Measurements from ENCODE around the gene C16orf46. TPM values are rescaled to one million over a fixed set of nuclear protein-coding genes. Genes with fewer than 3 reads are reported as not detected.
A peak's percentile ranks its signal among the peaks of the same experiment; 100 is the strongest.

The C16orf46 gene
- total and polyA plus RNA-seq, 2 of the 13 experiments (the other 11 are each of a cell fraction or from before 2014, with no cell fraction given): 0.38 to 0.55 TPM

DNA sequence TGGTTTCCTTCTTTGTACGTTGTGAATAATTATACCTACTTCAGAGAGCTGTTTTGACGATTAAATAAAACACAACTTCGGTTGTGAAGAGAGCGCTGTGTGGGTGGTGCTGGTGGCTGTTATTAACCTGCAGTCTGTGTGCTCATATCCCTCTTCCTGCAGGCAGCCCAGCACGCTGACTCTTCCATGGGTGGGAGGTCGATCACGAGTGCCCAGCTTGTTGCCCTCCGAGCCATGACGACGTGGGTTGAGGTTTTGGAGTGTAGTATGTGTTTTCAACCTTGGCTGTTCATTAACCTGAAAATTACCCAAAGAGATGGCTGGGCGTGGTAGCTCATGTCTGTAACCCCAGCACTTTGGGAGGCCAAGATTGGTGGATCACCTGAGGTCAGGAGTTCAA lies 30.5 kb upstream of the C16orf46 start (continued):
- TF ChIP-seq ZNF775 (CRISPR knock-in tag; IDR thresholded peaks at IDR 0.05; ENCODE audit: borderline replicate concordance): no peak
- TF ChIP-seq ZNF605 (CRISPR knock-in tag; IDR thresholded peaks at IDR 0.05): 0 out of 2 replicates have a peak, but pooled peaks have one; percentile 31
- TF ChIP-seq PAX8 (CRISPR knock-in tag; IDR thresholded peaks at IDR 0.05; ENCODE audit: borderline replicate concordance): no peak

DNA sequence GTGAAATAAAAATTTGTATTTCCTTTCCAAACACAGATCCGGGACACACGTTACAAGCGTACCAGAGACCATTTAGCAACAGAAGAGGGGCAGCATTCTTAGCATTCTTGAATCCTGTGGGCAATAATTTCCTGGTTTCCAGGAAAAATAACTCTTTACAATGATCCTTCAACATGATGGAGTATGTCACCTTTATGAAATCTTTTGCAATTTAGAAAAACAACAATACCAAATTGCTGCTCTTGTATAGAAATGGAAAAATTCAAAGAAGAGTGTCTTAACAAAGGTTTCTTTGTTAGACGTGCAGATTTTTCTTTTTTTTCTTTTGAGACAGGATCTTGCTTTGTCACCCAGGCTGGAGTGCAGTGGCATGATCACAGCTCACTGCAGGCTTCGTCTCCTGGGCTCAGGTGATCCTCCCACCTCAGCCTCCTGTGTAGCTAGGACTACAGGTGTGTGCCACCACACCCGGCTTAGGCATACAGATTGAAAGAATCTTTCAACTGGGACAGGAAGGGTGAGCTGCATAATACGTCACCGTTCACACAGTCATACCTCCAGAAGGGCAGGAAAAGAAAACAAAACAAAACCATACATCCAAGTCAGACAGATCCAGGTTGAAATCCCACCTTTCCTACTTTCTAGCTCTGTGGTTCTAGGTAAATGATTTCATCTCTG lies 29.9 kb upstream of the C16orf46 start:
- H3K36me3 ChIP-seq (replicated peaks in 1 of 2; ENCODE audit: control insufficient read depth in 1 of 2, insufficient read depth in 2 of 2, low read length in 2 of 2): no peaks in the 10 kb centered on the region
- peak overlapping the region; percentile 22 for H2AFZ ChIP-seq (ENCODE audit: low read length)
- peak overlapping the region; percentile 21; the same call in 1 of the 2 replicates for H3K9ac ChIP-seq (ENCODE audit: insufficient read depth, low read depth, low read length)
- peak; percentile 36 for FAIRE-seq
- H3K27ac ChIP-seq (ENCODE audit: extremely low read length, insufficient read depth, low read length): peak overlapping the region; percentile 11
- intact Hi-C loops (cut with micrococcal nuclease; ENCODE audit: unreplicated experiment) (no loop called here), in situ Hi-C loops (cut with HindIII; ENCODE audit: extremely low pct_ligation_motif_present, low pct_unique_long_range_greater_than_20kb) (no loop called here)
- H3K9me3 ChIP-seq (ENCODE audit: low read length): no peaks in the 10 kb centered on the region
- no TSS peak for BruUV-seq (replicated peaks)
- no peaks in the 10 kb centered on the region for H3K27me3 ChIP-seq (ENCODE audit: control insufficient read depth in 1 of 2, insufficient read depth in 2 of 2, low read length in 2 of 2)
- peak overlapping the region; percentile 68 for H3K4me2 ChIP-seq (ENCODE audit: low read depth, low read length)
- DNase-seq (ENCODE audit: low spot score): peak; percentile 45
- peaks cover 38% of the 10 kb centered on the region for H3K4me1 ChIP-seq (ENCODE audit: insufficient read depth, low read length)
- ChIA-PET CTCF (ENCODE audit: low intra/inter-chr PET ratio, low total read pairs) (no interaction called here), POLR2A (interaction anchor here (1.1 to 1.3 kb wide), 2 partner anchors 10 to 30 kb away, joined by 3 to 7 read pairs; partner anchors contain the start of gene C16orf46)
- no peaks in the 10 kb centered on the region for H4K20me1 ChIP-seq (ENCODE audit: insufficient read depth, low read length)
- no peaks in the 10 kb centered on the region for H3K79me2 ChIP-seq (ENCODE audit: insufficient read depth, low read length)
- 21% methylated on average over 8 of the region's 8 CpGs for WGBS (ENCODE audit: low lambda C conversion rate)
- H3K4me3 ChIP-seq (replicated peaks in 1 of 3; ENCODE audit: insufficient read depth in 1 of 3, low read depth in 2 of 3, low read length in 3 of 3): peak overlapping the region in 1 of 3 experiments; percentile 29; a peak in 1 of 6 replicates
- peak; percentile 51 for ATAC-seq
- TF ChIP-seq SOX6 (IDR thresholded peaks at IDR 0.05) (no peak), SOX6 (CRISPR knock-in tag; IDR thresholded peaks at IDR 0.05) (no peak), HDAC2 (CRISPR knock-in tag; IDR thresholded peaks at IDR 0.05) (peak; percentile 41; the same call in 1 of the 2 replicates), ELF1 (CRISPR knock-in tag; IDR thresholded peaks at IDR 0.05) (peak; percentile 12; the same call in 1 of the 2 replicates), ZFP90 (CRISPR knock-in tag; IDR thresholded peaks at IDR 0.05; ENCODE audit: borderline replicate concordance) (0 out of 2 replicates have a peak, but pooled peaks have one; percentile 30), ZNF460 (CRISPR knock-in tag; IDR thresholded peaks at IDR 0.05; ENCODE audit: borderline replicate concordance) (peak; percentile 99), LCORL (IDR thresholded peaks at IDR 0.05) (no peak), LCORL (CRISPR knock-in tag; IDR thresholded peaks at IDR 0.05) (0 out of 2 replicates have a peak, but pooled peaks have one; percentile 33), SOX5 (CRISPR knock-in tag; IDR thresholded peaks at IDR 0.05; ENCODE audit: borderline replicate concordance) (peak; percentile 15; the same call in 1 of the 2 replicates), HOXD1 (CRISPR knock-in tag; IDR thresholded peaks at IDR 0.05) (0 out of 2 replicates have a peak, but pooled peaks have one; percentile 19), MXI1 (IDR thresholded peaks at IDR 0.05; ENCODE audit: borderline replicate concordance, low read depth, low read length) (no peak), ZNF382 (CRISPR knock-in tag; IDR thresholded peaks at IDR 0.05; ENCODE audit: borderline replicate concordance) (no peak), ZMYM2 (CRISPR knock-in tag; IDR thresholded peaks at IDR 0.05) (peak; percentile 6; the same call in 1 of the 2 replicates), SAP130 (CRISPR knock-in tag; IDR thresholded peaks at IDR 0.05; ENCODE audit: low read depth) (peak; percentile 36; the same call in 1 of the 2 replicates)
- TF ChIP-seq, protein P1, sequence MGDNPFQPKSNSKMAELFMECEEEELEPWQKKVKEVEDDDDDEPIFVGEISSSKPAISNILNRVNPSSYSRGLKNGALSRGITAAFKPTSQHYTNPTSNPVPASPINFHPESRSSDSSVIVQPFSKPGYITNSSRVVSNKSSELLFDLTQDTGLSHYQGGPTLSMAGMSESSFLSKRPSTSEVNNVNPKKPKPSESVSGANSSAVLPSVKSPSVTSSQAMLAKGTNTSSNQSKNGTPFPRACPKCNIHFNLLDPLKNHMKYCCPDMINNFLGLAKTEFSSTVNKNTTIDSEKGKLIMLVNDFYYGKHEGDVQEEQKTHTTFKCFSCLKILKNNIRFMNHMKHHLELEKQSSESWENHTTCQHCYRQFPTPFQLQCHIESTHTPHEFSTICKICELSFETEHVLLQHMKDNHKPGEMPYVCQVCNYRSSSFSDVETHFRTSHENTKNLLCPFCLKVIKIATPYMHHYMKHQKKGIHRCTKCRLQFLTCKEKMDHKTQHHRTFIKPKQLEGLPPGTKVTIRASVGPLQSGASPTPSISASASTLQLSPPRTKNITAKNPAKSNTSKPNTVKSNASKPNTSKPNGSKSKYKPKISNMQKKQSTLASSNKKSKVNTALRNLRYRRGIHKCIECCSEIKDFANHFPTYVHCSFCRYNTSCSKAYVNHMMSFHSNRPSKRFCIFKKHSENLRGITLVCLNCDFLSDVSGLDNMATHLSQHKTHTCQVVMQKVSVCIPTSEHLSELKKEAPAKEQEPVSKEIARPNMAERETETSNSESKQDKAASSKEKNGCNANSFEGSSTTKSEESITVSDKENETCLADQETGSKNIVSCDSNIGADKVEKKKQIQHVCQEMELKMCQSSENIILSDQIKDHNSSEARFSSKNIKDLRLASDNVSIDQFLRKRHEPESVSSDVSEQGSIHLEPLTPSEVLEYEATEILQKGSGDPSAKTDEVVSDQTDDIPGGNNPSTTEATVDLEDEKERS (CRISPR knock-in tag; IDR thresholded peaks at IDR 0.05): 0 out of 2 replicates have a peak, but pooled peaks have one; percentile 52
- TF ChIP-seq, protein P2, sequence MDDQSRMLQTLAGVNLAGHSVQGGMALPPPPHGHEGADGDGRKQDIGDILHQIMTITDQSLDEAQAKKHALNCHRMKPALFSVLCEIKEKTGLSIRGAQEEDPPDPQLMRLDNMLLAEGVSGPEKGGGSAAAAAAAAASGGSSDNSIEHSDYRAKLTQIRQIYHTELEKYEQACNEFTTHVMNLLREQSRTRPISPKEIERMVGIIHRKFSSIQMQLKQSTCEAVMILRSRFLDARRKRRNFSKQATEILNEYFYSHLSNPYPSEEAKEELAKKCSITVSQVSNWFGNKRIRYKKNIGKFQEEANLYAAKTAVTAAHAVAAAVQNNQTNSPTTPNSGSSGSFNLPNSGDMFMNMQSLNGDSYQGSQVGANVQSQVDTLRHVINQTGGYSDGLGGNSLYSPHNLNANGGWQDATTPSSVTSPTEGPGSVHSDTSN (CRISPR knock-in tag; IDR thresholded peaks at IDR 0.05; ENCODE audit: borderline replicate concordance): 0 out of 2 replicates have a peak, but pooled peaks have one; percentile 38

All from HepG2 (cell line).